Effector CD4-positive, alpha-beta T cell (primary cell): ENCODE data around the gene DSCAML1.
"Not testable (repeated sequence)": the region's sequence is repeated elsewhere in the genome, so short reads cannot be mapped to it uniquely, and the experiment has no call there.

ENCODE experiments used
- DNase-seq: peaks from one replicate; pipeline ENCODE4 v3.0.0-alpha.2; 2020

Gene DSCAML1

DNA sequence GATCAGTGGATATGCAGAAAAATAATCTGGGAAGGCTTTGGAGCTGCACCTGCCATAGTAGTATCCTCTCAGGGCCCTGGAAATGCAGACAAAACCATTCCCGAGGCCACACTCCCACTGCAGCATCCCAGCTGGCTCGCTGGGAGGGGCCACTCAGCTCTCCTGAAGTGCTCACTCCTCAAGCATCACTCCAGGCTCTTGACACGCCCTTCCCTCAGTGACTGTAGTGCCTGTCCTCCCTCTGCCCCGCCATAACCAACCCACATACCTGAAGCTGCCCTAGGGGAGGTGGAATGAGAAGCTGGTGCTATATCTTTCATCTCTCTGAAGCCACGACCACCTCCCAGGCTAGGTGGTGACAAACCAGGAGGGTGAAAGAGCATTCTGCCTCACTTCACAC lies 4.8 kb downstream of the DSCAML1 start:
- no peak for DNase-seq

GRCh38 chr11:117790279-117790678 lies 6.7 kb downstream of the DSCAML1 start:
- DNase-seq, result no peak

- DNase-seq, result no peak
Observed at GRCh38 chr11:117789241-117789640, 7.8 kb downstream of the DSCAML1 start.

- DNase-seq, result no peak
Observed at GRCh38 chr11:117786135-117786870, 10.7 kb downstream of the DSCAML1 start.

DNA sequence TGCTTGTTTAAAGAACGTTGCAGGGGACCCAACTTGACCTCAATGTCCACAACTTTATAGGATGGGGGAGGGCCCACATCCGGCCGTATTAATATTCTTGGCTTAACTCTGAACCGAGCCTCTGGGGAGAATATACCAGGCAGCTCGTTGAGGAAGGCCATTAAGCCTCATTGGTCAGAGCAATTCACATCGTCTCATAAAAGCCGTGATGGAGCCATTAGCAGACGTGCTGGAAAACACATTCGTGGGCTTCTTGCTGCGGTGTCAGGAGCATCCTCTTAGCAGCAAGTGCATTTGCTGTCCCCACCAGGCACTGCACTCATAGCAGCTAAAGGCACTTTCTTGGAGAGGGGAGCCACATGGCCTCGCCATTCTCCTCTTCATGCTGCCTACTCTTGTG lies 14.9 kb downstream of the DSCAML1 start:
- DNase-seq, result no peak

GRCh38 chr11:117781627-117782026 lies 15.4 kb downstream of the DSCAML1 start:
- no peak for DNase-seq

- no peak for DNase-seq
Observed at GRCh38 chr11:117780456-117780855, 16.6 kb downstream of the DSCAML1 start.

GRCh38 chr11:117774553-117774952 lies 22.5 kb downstream of the DSCAML1 start:
- no peak for DNase-seq

- DNase-seq, result no peak
Observed at GRCh38 chr11:117772360-117772759, 24.7 kb downstream of the DSCAML1 start.

- no peak for DNase-seq
Observed at GRCh38 chr11:117771841-117772240, 25.2 kb downstream of the DSCAML1 start.

GRCh38 chr11:117771197-117771596 lies 25.8 kb downstream of the DSCAML1 start:
- no peak for DNase-seq

- DNase-seq, result no peak
Observed at GRCh38 chr11:117770061-117770460, 27.0 kb downstream of the DSCAML1 start.

GRCh38 chr11:117769533-117769932 lies 27.5 kb downstream of the DSCAML1 start:
- DNase-seq, result no peak

DNA sequence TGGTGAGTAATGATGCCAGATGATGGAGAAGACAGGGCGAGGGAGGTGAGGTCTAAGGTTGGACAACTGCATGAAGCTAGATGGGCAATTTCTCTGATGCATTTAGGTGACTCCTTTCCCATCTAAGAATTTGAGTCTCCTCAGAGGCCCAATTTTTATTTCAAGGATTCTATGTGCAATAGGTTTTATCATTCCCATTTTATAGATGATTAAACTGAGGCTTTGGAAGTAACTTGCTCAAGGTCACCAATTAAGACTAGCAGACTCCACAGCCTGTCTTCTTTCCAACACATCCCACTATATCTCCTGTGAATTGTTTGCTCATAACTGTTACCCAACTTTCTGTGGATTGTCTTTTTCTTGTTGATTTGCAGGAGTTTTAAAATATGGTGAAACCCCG lies 28.5 kb downstream of the DSCAML1 start:
- DNase-seq, result no peak

DNA sequence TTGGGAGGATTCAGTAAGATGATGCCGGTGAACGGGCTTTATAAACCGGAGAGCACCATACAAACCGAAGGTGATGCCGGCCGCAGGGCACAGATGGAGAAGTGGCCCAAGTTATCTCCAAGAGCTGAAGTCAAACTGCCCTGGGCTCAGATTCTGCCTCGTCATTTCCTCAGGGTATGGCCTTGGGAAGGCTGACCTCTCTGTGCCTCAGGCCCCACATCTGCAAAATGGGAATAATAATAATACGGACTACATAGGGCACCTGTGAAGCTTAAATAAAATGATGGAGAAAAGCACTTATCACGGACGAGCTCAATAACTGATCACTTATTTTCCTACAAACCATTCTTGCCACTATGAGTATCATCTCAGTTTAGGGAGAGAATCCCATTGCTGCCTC lies 29.9 kb downstream of the DSCAML1 start:
- no peak for DNase-seq

DNA sequence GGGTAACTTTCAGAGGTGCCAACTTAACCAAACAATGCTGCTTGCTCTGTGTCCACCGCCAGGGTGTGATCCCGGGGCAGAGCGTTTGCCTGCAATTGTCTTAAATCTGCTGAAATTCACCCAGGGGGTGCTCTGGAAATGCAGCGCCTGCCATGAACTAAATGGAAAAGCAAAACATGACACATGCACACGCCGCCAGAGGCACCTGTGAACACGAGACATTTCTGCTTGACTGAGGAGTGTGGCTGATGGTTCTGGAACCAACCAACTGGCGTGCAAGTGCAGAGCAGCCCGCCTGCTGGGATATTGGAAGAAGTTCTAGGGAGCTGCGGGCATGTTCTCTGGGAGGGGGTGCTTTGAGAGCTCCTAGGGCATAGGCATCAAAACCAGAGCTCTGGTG lies 30.4 kb downstream of the DSCAML1 start:
- DNase-seq, result no peak

- DNase-seq, result no peak
Observed at GRCh38 chr11:117766026-117766425, 31.0 kb downstream of the DSCAML1 start.

GRCh38 chr11:117765068-117765467 lies 31.9 kb downstream of the DSCAML1 start:
- DNase-seq, result no peak

GRCh38 chr11:117763465-117763864 lies 33.6 kb downstream of the DSCAML1 start:
- not testable (repeated sequence) for DNase-seq

- DNase-seq, result no peak
Observed at GRCh38 chr11:117761993-117762392, 35.0 kb downstream of the DSCAML1 start.

GRCh38 chr11:117759305-117759704 lies 37.7 kb downstream of the DSCAML1 start:
- no peak for DNase-seq

DNA sequence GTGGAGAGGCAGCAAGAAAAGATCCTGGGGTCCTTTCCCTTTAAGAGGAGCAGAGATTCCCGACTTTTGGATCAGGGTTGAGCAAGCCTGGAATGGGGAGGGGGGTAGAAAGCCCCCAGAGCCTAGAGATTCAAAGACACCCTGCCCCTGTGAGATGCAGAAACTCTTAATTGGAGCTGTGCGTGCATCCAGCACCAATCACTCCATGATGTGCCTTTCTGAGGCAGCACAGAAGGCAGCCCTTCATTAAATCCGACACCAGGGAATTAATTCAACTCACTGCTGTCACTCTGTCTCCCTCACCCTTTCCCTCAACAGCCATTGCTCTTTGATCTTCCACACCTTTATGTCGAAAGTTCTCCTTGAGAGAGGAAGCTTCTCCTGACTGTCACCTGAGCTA lies 43.0 kb downstream of the DSCAML1 start:
- DNase-seq, result no peak

DNA sequence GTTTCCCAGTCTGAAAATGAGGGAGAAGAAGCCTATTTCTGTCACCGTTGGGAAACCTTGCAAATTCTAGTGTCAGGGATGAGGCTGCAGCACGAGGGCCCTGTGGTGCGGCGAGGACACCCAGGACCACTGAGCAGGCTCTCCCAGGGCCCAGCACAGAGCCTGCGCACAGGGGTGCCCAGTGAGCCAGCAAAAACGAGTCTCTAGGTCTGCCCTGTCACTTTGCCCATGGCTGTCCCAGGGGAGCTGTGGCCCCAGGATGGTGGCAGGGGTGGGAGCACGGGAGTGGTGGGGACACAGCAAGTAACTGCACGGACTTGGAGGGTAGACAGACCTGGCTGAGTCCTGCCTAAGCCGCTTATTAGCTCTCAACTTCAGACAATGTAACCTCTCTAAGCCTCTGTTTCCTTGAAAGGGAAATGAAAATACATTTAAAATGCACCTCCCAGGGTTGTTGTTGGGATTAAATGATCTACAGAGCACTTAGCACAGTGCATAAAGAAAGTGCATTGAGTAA lies 44.2 kb downstream of the DSCAML1 start:
- DNase-seq, result no peak

DNA sequence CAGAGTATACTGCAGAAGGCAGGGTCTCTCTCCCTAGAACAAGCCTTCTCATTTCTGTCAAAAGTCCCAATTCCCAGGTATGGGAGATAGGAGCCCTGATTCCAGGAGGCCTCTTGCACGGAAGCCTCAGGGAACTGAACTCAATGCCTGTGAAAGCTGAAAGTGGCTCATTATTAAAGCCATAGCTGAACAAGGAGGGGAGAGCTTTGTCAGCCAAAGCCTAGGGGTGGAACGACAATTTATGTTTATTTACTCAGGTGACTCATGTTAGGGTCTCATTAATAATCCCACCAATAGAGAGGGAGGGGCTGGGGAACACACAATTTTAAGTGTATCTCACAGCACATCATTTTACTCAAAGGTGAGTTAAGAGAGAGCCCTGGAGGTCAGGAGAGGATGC lies 44.9 kb downstream of the DSCAML1 start:
- no peak for DNase-seq
